ENCODE measurements around the gene TMEM161A. TPM values are rescaled to one million over a fixed set of nuclear protein-coding genes. Genes with fewer than 3 reads are reported as not detected.
A peak's percentile ranks its signal among the peaks of the same experiment; 100 is the strongest.

Gene TMEM161A
- total and polyA plus RNA-seq, 9 of the 15 experiments (the other 6 are each of a cell fraction or from before 2014, with no cell fraction given), result 0.63 to 92.3 (median 38.9) TPM

DNA sequence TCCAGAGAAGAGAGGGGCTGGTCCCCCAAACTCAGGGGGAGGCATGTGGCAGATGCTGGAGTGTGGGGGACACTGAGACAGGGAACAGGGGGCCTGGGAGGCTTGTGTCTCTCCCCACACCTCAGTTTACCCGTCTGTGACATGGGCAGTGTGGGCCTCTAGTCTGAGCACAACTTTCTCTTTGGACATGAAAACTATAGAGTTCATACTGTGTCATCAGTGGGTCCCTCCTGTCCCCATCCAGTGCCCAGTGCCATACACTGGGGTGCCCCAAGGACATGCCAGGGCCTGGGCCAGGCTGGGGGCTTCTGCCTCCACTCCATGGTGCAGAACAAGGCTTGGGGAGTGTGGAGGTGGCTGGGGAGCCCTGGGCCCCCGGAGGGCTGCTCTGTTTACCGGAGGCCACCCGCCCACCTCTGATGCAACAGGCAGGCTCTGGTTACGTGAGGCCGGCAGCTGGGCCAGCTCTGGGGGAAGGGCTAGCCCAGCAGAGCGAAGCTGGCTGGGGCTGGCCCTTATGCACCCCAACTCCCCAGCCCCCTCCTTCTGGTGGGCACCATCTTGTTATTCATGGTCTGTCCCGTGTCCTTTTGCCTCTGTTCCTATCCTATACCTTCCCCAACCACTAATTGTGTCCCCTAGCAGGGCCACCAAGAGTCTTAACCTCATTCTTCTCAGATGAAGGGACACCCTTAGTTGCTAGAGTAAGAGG, 33.7 kb upstream of the TMEM161A start (continued):
- no peak for TF ChIP-seq SRSF1 (IDR thresholded peaks at IDR 0.05; ENCODE audit: low read depth, low read length)
- TF ChIP-seq ZNF133 (CRISPR knock-in tag; IDR thresholded peaks at IDR 0.05), result no peak
- no peak for TF ChIP-seq ILK (tag; IDR thresholded peaks at IDR 0.05; ENCODE audit: borderline replicate concordance, low read depth)
- no peak for TF ChIP-seq CTCF (IDR thresholded peaks at IDR 0.05 in 2 of 3, conservative IDR thresholded peaks at IDR 0.05 in 1 of 3; ENCODE audit: insufficient read depth in 2 of 3, low read depth in 1 of 3, low read length in 3 of 3)
- no peak for TF ChIP-seq BRD4 (IDR thresholded peaks at IDR 0.05)
- no peak for TF ChIP-seq SAFB (IDR thresholded peaks at IDR 0.05; ENCODE audit: borderline replicate concordance, low read depth, low read length)
- TF ChIP-seq ARHGAP35 (IDR thresholded peaks at IDR 0.05; ENCODE audit: partially characterized antibody), result no peak
- TF ChIP-seq TRIM24 (IDR thresholded peaks at IDR 0.05), result peak; percentile 34 to 65; a peak in 2 of 4 replicates
- TF ChIP-seq ZNF551 (CRISPR knock-in tag; IDR thresholded peaks at IDR 0.05), result no peak
- no peak for TF ChIP-seq HNRNPL (IDR thresholded peaks at IDR 0.05; ENCODE audit: low read depth, low read length)
- peak; percentile 98 for TF ChIP-seq SMARCA5 (IDR thresholded peaks at IDR 0.05)
- TF ChIP-seq, protein P1, sequence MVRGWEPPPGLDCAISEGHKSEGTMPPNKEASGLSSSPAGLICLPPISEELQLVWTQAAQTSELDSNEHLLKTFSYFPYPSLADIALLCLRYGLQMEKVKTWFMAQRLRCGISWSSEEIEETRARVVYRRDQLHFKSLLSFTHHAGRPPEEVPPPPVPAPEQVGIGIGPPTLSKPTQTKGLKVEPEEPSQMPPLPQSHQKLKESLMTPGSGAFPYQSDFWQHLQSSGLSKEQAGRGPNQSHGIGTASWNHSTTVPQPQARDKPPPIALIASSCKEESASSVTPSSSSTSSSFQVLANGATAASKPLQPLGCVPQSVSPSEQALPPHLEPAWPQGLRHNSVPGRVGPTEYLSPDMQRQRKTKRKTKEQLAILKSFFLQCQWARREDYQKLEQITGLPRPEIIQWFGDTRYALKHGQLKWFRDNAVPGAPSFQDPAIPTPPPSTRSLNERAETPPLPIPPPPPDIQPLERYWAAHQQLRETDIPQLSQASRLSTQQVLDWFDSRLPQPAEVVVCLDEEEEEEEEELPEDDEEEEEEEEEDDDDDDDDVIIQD (CRISPR knock-in tag; IDR thresholded peaks at IDR 0.05), result no peak
- TF ChIP-seq ELF1 (tag; IDR thresholded peaks at IDR 0.05), result no peak
- TF ChIP-seq THAP7 (CRISPR knock-in tag; IDR thresholded peaks at IDR 0.05), result no peak
- TF ChIP-seq KLF10 (CRISPR knock-in tag; IDR thresholded peaks at IDR 0.05), result no peak
- peak; percentile 68 for TF ChIP-seq KLF13 (tag; IDR thresholded peaks at IDR 0.05; ENCODE audit: borderline replicate concordance, low read depth)
- TF ChIP-seq ZSCAN32 (CRISPR knock-in tag; IDR thresholded peaks at IDR 0.05), result no peak
- TF ChIP-seq TEAD4 (IDR thresholded peaks at IDR 0.05; ENCODE audit: low read length), result no peak
- no peak for TF ChIP-seq TEAD4 (CRISPR knock-in tag; IDR thresholded peaks at IDR 0.05; ENCODE audit: borderline replicate concordance)
- no peak for TF ChIP-seq PHTF2 (CRISPR knock-in tag; IDR thresholded peaks at IDR 0.05)
- TF ChIP-seq ZNF143 (CRISPR knock-in tag; IDR thresholded peaks at IDR 0.05), result no peak
- no peak for TF ChIP-seq HINFP (tag; conservative IDR thresholded peaks at IDR 0.05; ENCODE audit: low read depth)
- TF ChIP-seq U2AF1 (optimal IDR thresholded peaks at IDR 0.05; ENCODE audit: low read depth, low read length), result no peak
- TF ChIP-seq DDX20 (tag; IDR thresholded peaks at IDR 0.05; ENCODE audit: low read depth), result no peak
- no peak for TF ChIP-seq BCL6 (CRISPR knock-in tag; IDR thresholded peaks at IDR 0.05)
- TF ChIP-seq CREBBP (IDR thresholded peaks at IDR 0.05; ENCODE audit: low read depth, low read length), result no peak
